Keratinocyte (primary cell): ENCODE results near the gene PSMD12. TPM values are rescaled to one million over a fixed set of nuclear protein-coding genes. Genes with fewer than 3 reads are reported as not detected.
"Not testable (repeated sequence)": the region's sequence is repeated elsewhere in the genome, so short reads cannot be mapped to it uniquely, and the experiment has no call there.

Experiments
- DNase-seq: peaks from one replicate; pipeline ENCODE4 v3.0.0-alpha.2; 2011; ENCODE audit warnings: low read depth, missing footprints, low spot score
- FAIRE-seq: peaks from 2 replicates; lab custom pipeline; 2011; peaks lifted over from hg19 to GRCh38; lab: Jason Lieb, UNC
- H2AFZ ChIP-seq: 2 replicates; pipeline ENCODE4 v1.6.0; 2012; ENCODE audit warnings: low read length, control low read depth, inconsistent platforms; ENCODE audit not compliant: control insufficient read depth
- H3K27ac ChIP-seq: 2 replicates; pipeline ENCODE4 v1.5.1; 2011; ENCODE audit warnings: low read length; ENCODE audit not compliant: control insufficient read depth, insufficient read depth
- H3K27me3 ChIP-seq: 3 replicates; pipeline ENCODE4 v1.6.0; 2011; ENCODE audit warnings: low read length; ENCODE audit not compliant: control insufficient read depth, insufficient read depth; ENCODE audit errors: extremely low read depth
- H3K36me3 ChIP-seq, 2 experiments: 2 replicates in 1 of 2; 3 replicates in 1 of 2; pipeline ENCODE4 v1.5.1; 2011; ENCODE audit warnings: low read length in 2 of 2, mild to moderate bottlenecking in 1 of 2; ENCODE audit not compliant: control insufficient read depth in 2 of 2, insufficient read depth in 2 of 2; ENCODE audit errors: extremely low read depth in 1 of 2
- H3K4me1 ChIP-seq: 3 replicates; pipeline ENCODE4 v1.5.1; 2011; ENCODE audit warnings: low read length; ENCODE audit not compliant: control insufficient read depth, insufficient read depth; ENCODE audit errors: extremely low read depth
- H3K4me2 ChIP-seq: 3 replicates; pipeline ENCODE4 v1.6.0; 2011; ENCODE audit warnings: low read depth, low read length; ENCODE audit not compliant: control insufficient read depth, insufficient read depth; ENCODE audit errors: extremely low read depth
- H3K4me3 ChIP-seq, 3 experiments: fragments of 200-600 bp in 1 of 3; sonication (generic) in 1 of 3; 2 replicates in 2 of 3; 3 replicates in 1 of 3; pipeline ENCODE4 v1.5.1; 2011 to 2016; ENCODE audit warnings: low read length in 3 of 3, mild to moderate bottlenecking in 3 of 3, control low read depth in 2 of 3, inconsistent platforms in 1 of 3, low read depth in 1 of 3, mixed read lengths in 1 of 3, mixed run types in 1 of 3, moderate library complexity in 1 of 3; ENCODE audit not compliant: control insufficient read depth in 2 of 3, insufficient read depth in 2 of 3; ENCODE audit errors: extremely low read depth in 1 of 3
- H3K79me2 ChIP-seq: 2 replicates; pipeline ENCODE4 v1.6.0; 2012; ENCODE audit warnings: low read length; ENCODE audit not compliant: control insufficient read depth, insufficient read depth
- H3K9ac ChIP-seq: 3 replicates; pipeline ENCODE4 v1.6.0; 2011; ENCODE audit warnings: low read length; ENCODE audit not compliant: control insufficient read depth, insufficient read depth; ENCODE audit errors: extremely low read depth
- H3K9me1 ChIP-seq: 3 replicates; pipeline ENCODE4 v1.6.0; 2011; ENCODE audit warnings: low read length; ENCODE audit not compliant: control insufficient read depth, insufficient read depth; ENCODE audit errors: extremely low read depth
- H3K9me3 ChIP-seq: 2 replicates; pipeline ENCODE4 v1.5.1; 2012; ENCODE audit warnings: low read depth, low read length; ENCODE audit not compliant: control insufficient read depth
- H4K20me1 ChIP-seq: 3 replicates; pipeline ENCODE4 v1.6.0; 2011; ENCODE audit warnings: low read length; ENCODE audit not compliant: control insufficient read depth, insufficient read depth; ENCODE audit errors: extremely low read depth
- EZH2 ChIP-seq: IDR thresholded peaks from one replicate; pipeline ENCODE4 v1.6.1; 2012; ENCODE audit warnings: inconsistent platforms, mild to moderate bottlenecking, low read length, moderate library complexity
- dilution Hi-C: fragments of 300-500 bp; cut with MboI; formaldehyde crosslinking; loops from one replicate; pipeline ENCODE4 v1.7.0; 2020; ENCODE audit warnings: low sequenced_read_pairs; ENCODE audit not compliant: extremely low pct_ligation_motif_present
- polyA plus RNA-seq, 5 experiments: library from polyadenylated mRNA; depleted of rRNA in 3 of 5; stranded (reverse) in 3 of 5; stranded (forward) in 1 of 5; unstranded in 1 of 5; fragments of >200 nt; gene quantifications; 1 replicate in 1 of 5; 2 replicates in 3 of 5; 3 replicates in 1 of 5; pipeline versions ENCODE4 v1.2.1 to v1.2.3, GENCODE V29; 2011 to 2012; ENCODE audit warnings: missing spikeins in 2 of 5, low read depth in 1 of 5, low replicate concordance in 1 of 5
- TF ChIP-seq, protein P1 (sequence below), 3 experiments: IDR thresholded peaks in 1 of 3; conservative IDR thresholded peaks in 1 of 3; optimal IDR thresholded peaks in 1 of 3; 2 replicates in 2 of 3; 3 replicates in 1 of 3; pipeline versions ENCODE3 to v1.5.1; 2011; ENCODE audit warnings: low read length in 3 of 3, mild to moderate bottlenecking in 3 of 3, moderate library complexity in 2 of 3, control low read depth in 1 of 3, inconsistent platforms in 1 of 3; ENCODE audit not compliant: insufficient read depth in 2 of 3; ENCODE audit errors: extremely low read depth in 1 of 3

PSMD12 gene
- polyA plus RNA-seq, 1 donor (not counting 4 experiments of a cell fraction or from before 2014, with no cell fraction given) = 68.4 TPM

DNA sequence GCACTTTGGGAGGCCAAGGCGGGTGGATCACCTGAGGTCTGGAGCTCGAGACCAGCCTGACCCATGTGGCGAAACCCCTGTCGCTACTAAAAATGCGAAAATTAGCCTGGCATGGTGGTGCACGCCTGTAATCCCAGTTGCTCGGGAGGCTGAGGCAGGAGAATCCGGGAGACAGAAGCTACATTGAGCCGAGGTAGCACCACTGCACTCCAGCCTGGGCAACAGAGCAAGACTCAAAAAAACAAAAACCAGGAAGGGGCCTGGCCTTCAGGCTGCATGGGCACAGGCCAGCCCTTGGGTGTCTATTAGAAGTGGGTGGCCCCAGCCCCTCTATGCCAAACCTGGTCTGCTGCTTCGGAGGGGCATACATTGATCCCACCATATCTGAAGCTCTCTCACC is 56.0 kb downstream of the PSMD12 start:
- no peaks in the 10 kb centered on the region for H3K9me1 ChIP-seq
- H4K20me1 ChIP-seq = no peaks in the 10 kb centered on the region
- no peaks in the 10 kb centered on the region for H3K36me3 ChIP-seq
- H3K4me2 ChIP-seq = no peak overlapping the region
- H3K4me3 ChIP-seq = no peak overlapping the region
- no peaks in the 10 kb centered on the region for H3K79me2 ChIP-seq
- DNase-seq (no peak), FAIRE-seq (no peak)
- H3K9me3 ChIP-seq = no peaks in the 10 kb centered on the region
- no peak for TF ChIP-seq EZH2
- TF ChIP-seq, protein P1, sequence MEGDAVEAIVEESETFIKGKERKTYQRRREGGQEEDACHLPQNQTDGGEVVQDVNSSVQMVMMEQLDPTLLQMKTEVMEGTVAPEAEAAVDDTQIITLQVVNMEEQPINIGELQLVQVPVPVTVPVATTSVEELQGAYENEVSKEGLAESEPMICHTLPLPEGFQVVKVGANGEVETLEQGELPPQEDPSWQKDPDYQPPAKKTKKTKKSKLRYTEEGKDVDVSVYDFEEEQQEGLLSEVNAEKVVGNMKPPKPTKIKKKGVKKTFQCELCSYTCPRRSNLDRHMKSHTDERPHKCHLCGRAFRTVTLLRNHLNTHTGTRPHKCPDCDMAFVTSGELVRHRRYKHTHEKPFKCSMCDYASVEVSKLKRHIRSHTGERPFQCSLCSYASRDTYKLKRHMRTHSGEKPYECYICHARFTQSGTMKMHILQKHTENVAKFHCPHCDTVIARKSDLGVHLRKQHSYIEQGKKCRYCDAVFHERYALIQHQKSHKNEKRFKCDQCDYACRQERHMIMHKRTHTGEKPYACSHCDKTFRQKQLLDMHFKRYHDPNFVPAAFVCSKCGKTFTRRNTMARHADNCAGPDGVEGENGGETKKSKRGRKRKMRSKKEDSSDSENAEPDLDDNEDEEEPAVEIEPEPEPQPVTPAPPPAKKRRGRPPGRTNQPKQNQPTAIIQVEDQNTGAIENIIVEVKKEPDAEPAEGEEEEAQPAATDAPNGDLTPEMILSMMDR (optimal IDR thresholded peaks at IDR 0.05 in 1 of 3, IDR thresholded peaks at IDR 0.05 in 1 of 3, conservative IDR thresholded peaks at IDR 0.05 in 1 of 3; ENCODE audit: extremely low read depth in 1 of 3, insufficient read depth in 2 of 3, low read length in 3 of 3) = no peak
- no peaks in the 10 kb centered on the region for H3K27me3 ChIP-seq
- H2AFZ ChIP-seq = no peak overlapping the region
- dilution Hi-C loops = no loop called here
- no peak overlapping the region for H3K27ac ChIP-seq
- no peak overlapping the region for H3K9ac ChIP-seq
- peaks cover 7% of the 10 kb centered on the region for H3K4me1 ChIP-seq

DNA sequence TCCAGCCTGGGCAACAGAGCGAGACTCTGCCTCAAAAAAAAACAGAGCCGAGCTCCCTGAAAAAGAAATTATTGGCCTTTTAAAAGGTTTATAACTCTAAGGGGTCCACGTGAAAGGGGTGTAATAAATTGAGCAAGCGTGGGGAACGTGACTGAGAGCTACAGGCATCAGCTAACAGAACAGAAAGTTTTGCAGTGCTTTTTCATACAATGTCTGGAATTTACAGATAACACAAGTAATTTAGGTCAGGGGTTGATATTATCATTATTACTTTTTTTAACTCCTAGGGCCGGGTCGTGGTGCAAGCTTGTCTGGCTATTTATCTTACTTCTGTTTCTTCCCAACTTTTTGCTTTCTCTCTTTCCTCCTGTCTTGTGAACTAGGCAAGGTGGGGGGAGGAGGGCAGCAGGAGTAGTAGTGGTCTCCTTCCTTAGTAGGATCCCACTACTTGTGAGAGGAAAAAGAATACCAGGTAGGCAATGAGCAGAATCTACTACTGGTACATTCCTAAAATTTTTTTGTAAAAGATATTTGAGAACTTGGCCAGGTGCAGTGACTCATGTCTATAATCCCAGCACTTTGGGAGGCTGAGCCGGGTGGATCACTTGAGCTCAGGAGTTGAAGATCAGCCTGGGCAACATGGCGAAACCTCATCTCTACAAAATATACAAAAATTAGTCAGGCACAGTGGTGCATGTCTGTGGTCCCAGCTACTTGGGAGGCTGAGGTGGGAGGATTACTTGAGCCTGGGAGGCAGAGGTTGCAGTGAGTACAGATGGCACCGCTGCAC is 60.7 kb downstream of the PSMD12 start:
- Histone ChIP-seq H3K4me2 (peak overlapping the region; percentile 51), H3K4me3 (peak overlapping the region in 1 of 3 experiments; percentile 34)
- H3K9ac ChIP-seq, DNase-seq, H4K20me1 ChIP-seq, H3K27me3 ChIP-seq, H3K36me3 ChIP-seq, H3K27ac ChIP-seq, dilution Hi-C loops, H3K79me2 ChIP-seq, H3K9me1 ChIP-seq, H3K4me1 ChIP-seq, H2AFZ ChIP-seq, H3K9me3 ChIP-seq: not testable (repeated sequence)
- peak; percentile 20 for FAIRE-seq
